Measurements from ENCODE around the gene SHISA4. TPM values are rescaled to one million over a fixed set of nuclear protein-coding genes. Genes with fewer than 3 reads are reported as not detected.

SHISA4 gene
- total and polyA plus RNA-seq, 2 donors (not counting 3 experiments of a cell fraction or from before 2014, with no cell fraction given): 25.6 to 78.2 TPM

GRCh38 chr1:201921952-201922558 is 33.4 kb downstream of the SHISA4 start:
- no peak overlapping the region for H3K27ac ChIP-seq (ENCODE audit: insufficient read depth, low read depth, low read length)
- TF ChIP-seq GATA2 (IDR thresholded peaks at IDR 0.05; ENCODE audit: insufficient read depth, insufficient read length, low read depth, low read length) (no peak), FOS (IDR thresholded peaks at IDR 0.05; ENCODE audit: borderline replicate concordance, insufficient read depth, low read length) (no peak)
- no peaks in the 10 kb centered on the region for H3K27me3 ChIP-seq (ENCODE audit: control insufficient read depth in 2 of 2, insufficient read depth in 2 of 2, low read length in 2 of 2)
- no peaks in the 10 kb centered on the region for H3K9me3 ChIP-seq (replicated peaks; ENCODE audit: control insufficient read depth, insufficient read depth, low read length)
- CTCF ChIA-PET: no interaction called here
- no peaks in the 10 kb centered on the region for H3K36me3 ChIP-seq (ENCODE audit: control insufficient read depth in 2 of 2, extremely low read depth in 1 of 2, insufficient read depth in 2 of 2, low read length in 2 of 2)
- H3K4me3 ChIP-seq (replicated peaks in 1 of 3; ENCODE audit: insufficient read depth in 1 of 3, low read depth in 1 of 3, low read length in 3 of 3): no peak overlapping the region
- H3K79me2 ChIP-seq (ENCODE audit: control insufficient read depth, insufficient read depth, low read length): no peaks in the 10 kb centered on the region
- DNase-seq (ENCODE audit: low read depth, low spot score) (no peak), FAIRE-seq (no peak)
- no peak overlapping the region for H2AFZ ChIP-seq (ENCODE audit: low read depth, low read length)
- peaks cover 9% of the 10 kb centered on the region for H3K4me1 ChIP-seq (ENCODE audit: control insufficient read depth, extremely low read depth, insufficient read depth, low read length)
- BruUV-seq (replicated peaks): no TSS peak
- dilution Hi-C loops (cut with MboI; ENCODE audit: extremely low pct_ligation_motif_present, low sequenced_read_pairs) (no loop called here), intact Hi-C loops (cut with micrococcal nuclease) (no loop called here)
- H3K4me2 ChIP-seq (ENCODE audit: insufficient read depth, low read length): no peak overlapping the region
- H4K20me1 ChIP-seq (replicated peaks; ENCODE audit: control insufficient read depth, extremely low read depth, insufficient read depth, low read length): no peaks in the 10 kb centered on the region
- no peak overlapping the region for H3K9ac ChIP-seq (replicated peaks; ENCODE audit: extremely low read depth, insufficient read depth, low read length)
- no peaks in the 10 kb centered on the region for H3K9me1 ChIP-seq (replicated peaks; ENCODE audit: control insufficient read depth, extremely low read depth, insufficient read depth, low read length)
- POLR2A ChIA-PET: no interaction called here

- POLR2A ChIA-PET: no interaction called here
- Histone ChIP-seq H3K27me3 (ENCODE audit: control insufficient read depth in 2 of 2, insufficient read depth in 2 of 2, low read length in 2 of 2) (peaks cover 2 to 8% of the 10 kb centered on the region in 2 experiments), H2AFZ (ENCODE audit: low read depth, low read length) (no peak overlapping the region), H3K4me1 (ENCODE audit: control insufficient read depth, extremely low read depth, insufficient read depth, low read length) (no peaks in the 10 kb centered on the region), H3K79me2 (ENCODE audit: control insufficient read depth, insufficient read depth, low read length) (no peaks in the 10 kb centered on the region), H3K9ac (replicated peaks; ENCODE audit: extremely low read depth, insufficient read depth, low read length) (no peak overlapping the region), H3K9me1 (replicated peaks; ENCODE audit: control insufficient read depth, extremely low read depth, insufficient read depth, low read length) (no peaks in the 10 kb centered on the region), H3K36me3 (ENCODE audit: control insufficient read depth in 2 of 2, extremely low read depth in 1 of 2, insufficient read depth in 2 of 2, low read length in 2 of 2) (no peaks in the 10 kb centered on the region), H3K27ac (ENCODE audit: insufficient read depth, low read depth, low read length) (no peak overlapping the region), H3K4me2 (ENCODE audit: insufficient read depth, low read length) (no peak overlapping the region), H3K4me3 (replicated peaks in 1 of 3; ENCODE audit: insufficient read depth in 1 of 3, low read depth in 1 of 3, low read length in 3 of 3) (no peak overlapping the region), H4K20me1 (replicated peaks; ENCODE audit: control insufficient read depth, extremely low read depth, insufficient read depth, low read length) (no peaks in the 10 kb centered on the region), H3K9me3 (replicated peaks; ENCODE audit: control insufficient read depth, insufficient read depth, low read length) (no peaks in the 10 kb centered on the region)
- dilution Hi-C loops (cut with MboI; ENCODE audit: extremely low pct_ligation_motif_present, low sequenced_read_pairs) (no loop called here), intact Hi-C loops (cut with micrococcal nuclease) (no loop called here)
- BruUV-seq (replicated peaks): no TSS peak
- CTCF ChIA-PET: interaction anchor here (1.2 to 2.1 kb wide), 4 partner anchors 14 to 29 kb away, joined by 4 to 7 read pairs (median 4); partner anchors contain the start of gene LMOD1
- DNase-seq (ENCODE audit: low read depth, low spot score) (no peak), FAIRE-seq (no peak)
- TF ChIP-seq EZH2 (IDR thresholded peaks at IDR 0.05; ENCODE audit: borderline replicate concordance, low read depth, low read length, severe bottlenecking) (no peak), CTCF (IDR thresholded peaks at IDR 0.05; ENCODE audit: extremely low read depth in 1 of 2, insufficient read depth in 1 of 2, low read depth in 1 of 2, low read length in 2 of 2) (no peak), GATA2 (IDR thresholded peaks at IDR 0.05; ENCODE audit: insufficient read depth, insufficient read length, low read depth, low read length) (no peak), MYC (IDR thresholded peaks at IDR 0.05; ENCODE audit: low read depth, low read length) (no peak), JUN (IDR thresholded peaks at IDR 0.05; ENCODE audit: borderline replicate concordance, insufficient read depth, insufficient read length, low read depth) (no peak), POLR2AphosphoS5 (IDR thresholded peaks at IDR 0.05; ENCODE audit: insufficient read depth, low read depth, low read length) (no peak), FOS (IDR thresholded peaks at IDR 0.05; ENCODE audit: borderline replicate concordance, insufficient read depth, low read length) (no peak), POLR2A (IDR thresholded peaks at IDR 0.05; ENCODE audit: low read depth, low read length) (no peak)
- TF ChIP-seq, protein P1, sequence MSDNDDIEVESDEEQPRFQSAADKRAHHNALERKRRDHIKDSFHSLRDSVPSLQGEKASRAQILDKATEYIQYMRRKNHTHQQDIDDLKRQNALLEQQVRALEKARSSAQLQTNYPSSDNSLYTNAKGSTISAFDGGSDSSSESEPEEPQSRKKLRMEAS (IDR thresholded peaks at IDR 0.05; ENCODE audit: insufficient read depth, insufficient read length): no peak
Measured at GRCh38 chr1:201925301-201925567, 36.5 kb downstream of the SHISA4 start.
